IMR-90 (cell line): Measurements from ENCODE around the gene KCNG4. TPM values are rescaled to one million over a fixed set of nuclear protein-coding genes. Genes with fewer than 3 reads are reported as not detected.

Experiments used
- ATAC-seq: fragments of 200-7000 bp; cut with Tn5 transposase; 2 replicates; pipeline ENCODE4 v1.9.1; 2020; ENCODE audit warnings: low read depth, mild to moderate bottlenecking, moderate library complexity
- BruUV-seq: library from RNA; stranded (reverse); fragments of 400-500 nt; replicated peaks from 2 replicates; lab custom pipeline; 2021; lab: Mats Ljungman, UMichigan
- CTCF ChIA-PET: fragments of 300-600 bp; formaldehyde crosslinking; extraction: SDS; loops from one replicate; lab custom pipeline; 2021; ENCODE audit warnings: antibody characterized with exemption; lab: Yijun Ruan, JAX
- POLR2A ChIA-PET: fragments of 300-600 bp; sonication (Branson Sonifier 250); formaldehyde crosslinking; loops from one replicate; lab custom pipeline; 2022; ENCODE audit warnings: antibody characterized with exemption; ENCODE audit not compliant: unreplicated experiment; lab: Charles Lee
- DNase-seq: peaks from one replicate; pipeline ENCODE4 v3.0.0; 2013
- H2AFZ ChIP-seq: replicated peaks from 2 replicates; pipeline ENCODE3; 2013; ENCODE audit warnings: low read length, mild to moderate bottlenecking; ENCODE audit not compliant: poor library complexity
- H2AK5ac ChIP-seq: 2 replicates; pipeline ENCODE4 v1.6.1; 2013; ENCODE audit warnings: low read depth, low read length, inconsistent platforms
- H2AK9ac ChIP-seq: replicated peaks from 2 replicates; pipeline ENCODE3; 2013; ENCODE audit warnings: mild to moderate bottlenecking, low read depth, low read length, moderate library complexity; ENCODE audit not compliant: poor library complexity
- H2BK120ac ChIP-seq: 2 replicates; pipeline ENCODE4 v1.6.1; 2013; ENCODE audit warnings: low read depth, low read length, inconsistent platforms
- H2BK15ac ChIP-seq: 3 replicates; pipeline ENCODE4 v1.6.1; 2013; ENCODE audit warnings: low read depth, low read length, inconsistent platforms
- H2BK20ac ChIP-seq: 2 replicates; pipeline ENCODE4 v1.6.1; 2013; ENCODE audit warnings: low read depth, mild to moderate bottlenecking, inconsistent platforms, low read length, moderate library complexity
- H2BK5ac ChIP-seq: 2 replicates; pipeline ENCODE4 v1.6.1; 2013; ENCODE audit warnings: mild to moderate bottlenecking, low read depth, low read length, inconsistent platforms; ENCODE audit not compliant: poor library complexity, severe bottlenecking
- H3K14ac ChIP-seq: replicated peaks from 2 replicates; pipeline ENCODE4 v1.6.1; 2013; ENCODE audit warnings: low read depth, low read length, inconsistent platforms
- H3K18ac ChIP-seq: 2 replicates; pipeline ENCODE4 v1.6.1; 2013; ENCODE audit warnings: low read depth, low read length, control low read depth
- H3K23ac ChIP-seq: 2 replicates; pipeline ENCODE4 v1.6.1; 2013; ENCODE audit warnings: low read depth, low read length, inconsistent platforms
- H3K27ac ChIP-seq: 2 replicates; pipeline ENCODE4 v1.5.1; 2013; ENCODE audit warnings: mild to moderate bottlenecking, control low read depth, low read length; ENCODE audit not compliant: insufficient read depth
- H3K27me3 ChIP-seq: 2 replicates; pipeline ENCODE4 v1.6.1; 2013; ENCODE audit warnings: low read length; ENCODE audit not compliant: control insufficient read depth, insufficient read depth
- H3K36me3 ChIP-seq: 2 replicates; pipeline ENCODE4 v1.6.1; 2013; ENCODE audit warnings: low read length, mixed read lengths; ENCODE audit not compliant: control insufficient read depth, insufficient read depth
- H3K4ac ChIP-seq: 2 replicates; pipeline ENCODE4 v1.6.1; 2013; ENCODE audit warnings: low read depth, low read length, inconsistent platforms
- H3K4me1 ChIP-seq: 2 replicates; pipeline ENCODE4 v1.6.1; 2013; ENCODE audit warnings: low read length, mixed read lengths; ENCODE audit not compliant: control insufficient read depth, insufficient read depth
- H3K4me2 ChIP-seq: 2 replicates; pipeline ENCODE4 v1.6.1; 2013; ENCODE audit warnings: low read depth, mild to moderate bottlenecking, control low read depth, low read length, moderate library complexity
- H3K4me3 ChIP-seq: 2 replicates; pipeline ENCODE4 v1.5.1; 2013; ENCODE audit warnings: low read depth, mild to moderate bottlenecking, control low read depth, low read length, moderate library complexity; ENCODE audit not compliant: insufficient read depth
- H3K56ac ChIP-seq: 2 replicates; pipeline ENCODE4 v1.6.1; 2013; ENCODE audit warnings: low read length, inconsistent platforms; ENCODE audit not compliant: insufficient read depth; ENCODE audit errors: extremely low read depth
- H3K79me1 ChIP-seq, 2 experiments: 2 replicates each; pipeline ENCODE4 v1.6.1; 2013; ENCODE audit warnings: low read length in 2 of 2, inconsistent platforms in 1 of 2, low read depth in 1 of 2
- H3K9ac ChIP-seq: 2 replicates; pipeline ENCODE4 v1.6.1; 2013; ENCODE audit warnings: low read depth, low read length, control low read depth
- H3K9me1 ChIP-seq: 2 replicates; pipeline ENCODE4 v1.6.1; 2013; ENCODE audit warnings: low read length, inconsistent platforms; ENCODE audit not compliant: insufficient read depth
- H3K9me3 ChIP-seq: 2 replicates; pipeline ENCODE4 v1.6.1; 2013; ENCODE audit warnings: low read length; ENCODE audit not compliant: control insufficient read depth, insufficient read depth
- H4K20me1 ChIP-seq: 2 replicates; pipeline ENCODE4 v1.6.1; 2013; ENCODE audit warnings: low read length, inconsistent platforms; ENCODE audit not compliant: insufficient read depth
- H4K5ac ChIP-seq: 2 replicates; pipeline ENCODE4 v1.6.1; 2013; ENCODE audit warnings: mild to moderate bottlenecking, low read depth, low read length, control low read depth
- H4K8ac ChIP-seq, 2 experiments: 2 replicates each; pipeline ENCODE4 v1.6.1; 2013; ENCODE audit warnings: low read depth in 2 of 2, low read length in 2 of 2, control low read depth in 1 of 2, inconsistent platforms in 1 of 2
- H4K91ac ChIP-seq: 2 replicates; pipeline ENCODE4 v1.6.1; 2013; ENCODE audit warnings: low read depth, low read length, inconsistent platforms; ENCODE audit not compliant: insufficient read depth
- CTCF ChIP-seq: conservative IDR thresholded peaks from 2 replicates; pipeline ENCODE4 v1.5.1; 2012; ENCODE audit warnings: mild to moderate bottlenecking, low read depth, low read length, improper control_type of control experiment
- MAZ ChIP-seq: IDR thresholded peaks from 2 replicates; pipeline ENCODE4 v1.6.1; 2012; ENCODE audit warnings: low read depth, mild to moderate bottlenecking, low read length, improper control_type of control experiment, moderate library complexity, borderline replicate concordance
- WGBS, 2 experiments: methylation state at CpG; one replicate each; pipeline versions ENCODE4 v1.1.5 to v1.1.7; 2013; ENCODE audit warnings: missing lambda C conversion rate in 2 of 2; ENCODE audit not compliant: insufficient read length in 1 of 2; ENCODE audit errors: extremely low coverage in 2 of 2; 5-methylcytosine and 5-hydroxymethylcytosine counted together
- dilution Hi-C: fragments of 300-500 bp; cut with HindIII; formaldehyde crosslinking; loops from one replicate; pipeline ENCODE4 v1.14.3; 2018; ENCODE audit warnings: low sequenced_read_pairs; ENCODE audit not compliant: unreplicated experiment
- in situ Hi-C: fragments of 300-500 bp; cut with MboI; formaldehyde crosslinking; loops from 3 replicates; pipeline ENCODE4 v1.14.3; 2019; ENCODE audit warnings: low sequenced_read_pairs, inconsistent platforms, mixed read lengths
- intact Hi-C: fragments of 100-400 bp; cut with micrococcal nuclease; formaldehyde crosslinking; loops from 2 replicates; pipeline ENCODE4 v1.10.0; 2022
- polyA plus RNA-seq, 3 experiments: library from polyadenylated mRNA; depleted of rRNA; stranded (reverse); fragments of >200 nt; gene quantifications; 2 replicates each; pipeline ENCODE4 v1.2.3, GENCODE V29; 2012; ENCODE audit warnings: low replicate concordance in 1 of 3
- total RNA-seq: library from RNA; depleted of rRNA; stranded (reverse); fragments of >200 nt; gene quantifications from 2 replicates; pipeline ENCODE4 v1.2.3, GENCODE V29; 2012

The KCNG4 gene
- total and polyA plus RNA-seq, 2 of the 4 experiments (the other 2 are of a cell fraction), result not detected

- Histone ChIP-seq H2BK120ac (no peak overlapping the region), H2AK5ac (no peak overlapping the region), H3K36me3 (no peaks in the 10 kb centered on the region), H4K91ac (no peak overlapping the region), H3K27ac (no peak overlapping the region), H3K23ac (no peak overlapping the region), H4K5ac (no peak overlapping the region), H3K14ac (no peak overlapping the region), H2AFZ (peak overlapping the region; percentile 66), H3K9me3 (no peaks in the 10 kb centered on the region), H2AK9ac (peak overlapping the region; percentile 4), H2BK5ac (no peak overlapping the region), H3K4me2 (no peak overlapping the region), H3K79me1 (no peaks in the 10 kb centered on the region), H4K20me1 (no peaks in the 10 kb centered on the region; the same call in 1 of the 2 replicates), H3K9me1 (no peaks in the 10 kb centered on the region), H3K4me3 (no peak overlapping the region), H4K8ac (no peak overlapping the region), H2BK20ac (no peak overlapping the region), H3K18ac (no peak overlapping the region), H3K4ac (no peak overlapping the region), H2BK15ac (no peak overlapping the region), H3K9ac (no peak overlapping the region), H3K27me3 (peaks cover 31% of the 10 kb centered on the region), H3K4me1 (peaks cover 2% of the 10 kb centered on the region; the same call in 1 of the 2 replicates), H3K56ac (no peak overlapping the region)
- DNase-seq (peak; percentile 59), ATAC-seq (peak; percentile 87)
- TF ChIP-seq CTCF, result no peak
- peak; percentile 15; the same call in 1 of the 2 replicates for TF ChIP-seq MAZ
- POLR2A ChIA-PET, result no interaction called here
- CTCF ChIA-PET, result interaction anchor here (1.9 kb wide), 1 partner anchor 11 kb away, joined by 9 read pairs; the partner anchor contains the start of gene TAF1C
- no TSS peak for BruUV-seq
- dilution Hi-C loops (no loop called here), intact Hi-C loops (no loop called here), in situ Hi-C loops (no loop called here)
- WGBS, 2 experiments, result 100% methylated on average over 1 of the region's 10 CpGs; no CpG with 5 or more reads in 1 of the 2 experiments
Measured at GRCh38 chr16:84198401-84198800, 41.4 kb downstream of the KCNG4 start.
